Neural cell (in vitro differentiated cells): Measurements from ENCODE around the gene HOXA3. TPM values are rescaled to one million over a fixed set of nuclear protein-coding genes. Genes with fewer than 3 reads are reported as not detected.

Experiments
- H2AFZ ChIP-seq: fragments of 200-600, 300-800 bp; sonication (generic), shearing (Covaris generic); 2 replicates; pipeline ENCODE4 v1.6.0; 2014; ENCODE audit warnings: low read depth, mild to moderate bottlenecking, antibody characterized with exemption, low read length, moderate library complexity
- H3F3A ChIP-seq: fragments of 200-600 bp; shearing (Covaris generic); 2 replicates; pipeline ENCODE4 v1.6.1; 2016; ENCODE audit warnings: mild to moderate bottlenecking, moderate library complexity, mixed read lengths, antibody characterized with exemption, low read length; ENCODE audit not compliant: insufficient read depth, poor library complexity, severe bottlenecking
- H3K27ac ChIP-seq: fragments of 200-600, 300-800 bp; sonication (generic), shearing (Covaris generic); 2 replicates; pipeline ENCODE4 v1.5.1; 2014; ENCODE audit warnings: mild to moderate bottlenecking, low read length, moderate library complexity
- H3K27me3 ChIP-seq: fragments of 300-800, 200-600 bp; sonication (generic), shearing (Covaris generic); 2 replicates; pipeline ENCODE4 v1.6.0; 2014; ENCODE audit warnings: mild to moderate bottlenecking, low read depth, low read length, moderate library complexity; ENCODE audit not compliant: insufficient read depth
- H3K36me3 ChIP-seq: fragments of 300-800, 200-600 bp; sonication (generic), shearing (Covaris generic); 2 replicates; pipeline ENCODE4 v1.5.1; 2014; ENCODE audit warnings: mild to moderate bottlenecking, antibody characterized with exemption, low read length, moderate library complexity; ENCODE audit not compliant: insufficient read depth
- H3K4me2 ChIP-seq: fragments of 300-800, 200-600 bp; sonication (generic), shearing (Covaris generic); 2 replicates; pipeline ENCODE4 v1.6.0; 2014; ENCODE audit warnings: mild to moderate bottlenecking, low read length
- H3K4me3 ChIP-seq: fragments of 300-800, 200-600 bp; sonication (generic), shearing (Covaris generic); 2 replicates; pipeline ENCODE4 v1.5.1; 2014; ENCODE audit warnings: mild to moderate bottlenecking, low read length, moderate library complexity
- H3K79me2 ChIP-seq: fragments of 200-600 bp; shearing (Covaris generic); replicated peaks from 2 replicates; pipeline ENCODE4 v1.6.0; 2014; ENCODE audit warnings: mild to moderate bottlenecking, low read length, moderate library complexity; ENCODE audit not compliant: insufficient read depth
- H3K9ac ChIP-seq: fragments of 300-800, 200-600 bp; sonication (generic), shearing (Covaris generic); 2 replicates; pipeline ENCODE4 v1.6.1; 2016; ENCODE audit warnings: mild to moderate bottlenecking, low read length, mixed read lengths
- H3K9me2 ChIP-seq: fragments of 200-600 bp; shearing (Covaris generic); 2 replicates; pipeline ENCODE4 v1.6.1; 2016; ENCODE audit warnings: mild to moderate bottlenecking, low read length, mixed read lengths; ENCODE audit not compliant: insufficient read depth
- H3K9me3 ChIP-seq: fragments of 200-600, 300-800 bp; sonication (generic), shearing (Covaris generic); 2 replicates; pipeline ENCODE4 v1.6.1; 2016; ENCODE audit warnings: mild to moderate bottlenecking, mixed run types, low read length, moderate library complexity, mixed read lengths
- H4K20me1 ChIP-seq: fragments of 200-600 bp; shearing (Covaris generic); 2 replicates; pipeline ENCODE4 v1.6.1; 2016; ENCODE audit warnings: mild to moderate bottlenecking, mixed run types; ENCODE audit not compliant: insufficient read depth
- EP300 ChIP-seq: fragments of 450-650 bp; conservative IDR thresholded peaks from 2 replicates; pipeline ENCODE4 v1.6.1; 2014; ENCODE audit warnings: antibody characterized with exemption, mild to moderate bottlenecking, moderate library complexity; ENCODE audit not compliant: poor library complexity, severe bottlenecking
- EZH2 ChIP-seq: fragments of 200-600, 300-800 bp; shearing (Covaris generic), sonication (generic); IDR thresholded peaks from 2 replicates; pipeline ENCODE4 v1.6.1; 2014; ENCODE audit warnings: antibody characterized with exemption, low read length, borderline replicate concordance, mild to moderate bottlenecking; ENCODE audit not compliant: insufficient read depth, poor library complexity, severe bottlenecking
- MXI1 ChIP-seq: fragments of 450-650 bp; conservative IDR thresholded peaks from 2 replicates; pipeline ENCODE4 v1.6.1; 2014; ENCODE audit warnings: antibody characterized with exemption, mild to moderate bottlenecking; ENCODE audit not compliant: poor library complexity, severe bottlenecking
- RAD21 ChIP-seq: fragments of 450-650 bp; conservative IDR thresholded peaks from 2 replicates; pipeline ENCODE4 v1.6.1; 2014; ENCODE audit warnings: antibody characterized with exemption, mild to moderate bottlenecking, moderate library complexity
- SMC3 ChIP-seq: fragments of 450-650 bp; conservative IDR thresholded peaks from 2 replicates; pipeline ENCODE4 v1.6.1; 2014; ENCODE audit warnings: antibody characterized with exemption, mild to moderate bottlenecking, moderate library complexity; ENCODE audit not compliant: poor library complexity
- TAF1 ChIP-seq: IDR thresholded peaks from 2 replicates; pipeline ENCODE4 v1.6.1; 2012; ENCODE audit warnings: low read depth
- polyA plus RNA-seq: library from polyadenylated mRNA; depleted of rRNA; stranded (reverse); fragments of >200 nt; gene quantifications from 2 replicates; pipeline ENCODE4 v1.2.3, GENCODE V29; 2014

Gene HOXA3
- polyA plus RNA-seq, 1 donor from 2014 or later, result not detected

DNA sequence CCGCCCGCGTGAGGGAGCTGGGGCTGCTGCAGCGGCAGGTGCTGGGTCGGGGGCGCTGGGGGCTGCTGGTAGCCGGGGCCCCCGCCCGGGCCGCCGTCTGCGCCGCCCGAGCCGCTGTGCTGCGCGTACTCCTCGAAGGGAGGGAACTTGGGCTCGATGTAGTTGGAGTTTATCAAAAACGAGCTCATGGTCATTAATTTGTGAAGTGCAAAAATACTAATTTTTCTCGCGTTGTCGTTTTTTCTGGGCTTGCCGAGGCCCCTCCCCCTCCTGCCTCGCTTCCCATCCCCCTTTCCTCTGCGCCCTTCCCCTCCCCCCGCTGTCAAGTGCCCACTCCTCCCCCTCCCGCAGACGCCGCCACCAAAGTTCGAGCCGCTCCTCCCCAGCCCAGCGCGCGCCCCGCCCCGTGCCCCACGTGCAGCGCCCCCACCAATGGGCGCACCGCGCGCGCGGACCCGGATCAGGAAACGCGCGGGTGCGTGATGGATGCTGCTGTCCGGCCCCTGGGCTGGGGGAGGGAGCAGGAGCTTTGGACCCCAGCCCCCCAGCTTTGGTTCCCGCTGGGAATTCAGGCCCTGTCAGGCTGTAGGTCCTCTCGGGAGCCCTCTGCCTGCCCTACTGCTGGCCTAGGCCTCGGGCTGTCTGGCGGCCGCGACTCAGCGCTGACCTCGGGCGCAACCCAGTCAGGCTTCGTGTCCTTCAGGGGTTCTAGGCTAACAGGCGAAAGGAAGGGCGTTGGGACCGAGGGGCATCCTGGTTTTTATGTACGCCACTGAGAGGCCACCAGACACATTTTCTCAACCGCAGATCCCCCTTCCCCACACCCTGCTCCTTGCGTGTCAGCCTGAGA, 21.6 kb downstream of the HOXA3 start, which contains the start of gene HOXA4:
Gene HOXA4, minus strand, starts transcription at position 218 of the 850 bp plus-strand sequence. Its CDS starts 24 bp downstream, at position 194.
- H3K27me3 ChIP-seq, result peaks cover 98% of the 10 kb centered on the region
- H3K9me3 ChIP-seq, result peaks cover 16% of the 10 kb centered on the region
- no peak for TF ChIP-seq RAD21
- TF ChIP-seq TAF1, result no peak
- TF ChIP-seq EP300, result no peak
- peak; percentile 45 for TF ChIP-seq EZH2
- H3F3A ChIP-seq, result no peaks in the 10 kb centered on the region
- H4K20me1 ChIP-seq, result no peaks in the 10 kb centered on the region
- H3K4me2 ChIP-seq, result no peak within 1 kb of the TSS
- H3K36me3 ChIP-seq, result no peaks in the 10 kb centered on the region
- no peak within 1 kb of the TSS for H3K27ac ChIP-seq
- no peak within 1 kb of the TSS for H3K9ac ChIP-seq
- no peaks in the 10 kb centered on the region for H3K79me2 ChIP-seq
- peak within 1 kb of the TSS; percentile 62 for H3K4me3 ChIP-seq
- no peak within 1 kb of the TSS for H2AFZ ChIP-seq
- H3K9me2 ChIP-seq, result no peaks in the 10 kb centered on the region

DNA sequence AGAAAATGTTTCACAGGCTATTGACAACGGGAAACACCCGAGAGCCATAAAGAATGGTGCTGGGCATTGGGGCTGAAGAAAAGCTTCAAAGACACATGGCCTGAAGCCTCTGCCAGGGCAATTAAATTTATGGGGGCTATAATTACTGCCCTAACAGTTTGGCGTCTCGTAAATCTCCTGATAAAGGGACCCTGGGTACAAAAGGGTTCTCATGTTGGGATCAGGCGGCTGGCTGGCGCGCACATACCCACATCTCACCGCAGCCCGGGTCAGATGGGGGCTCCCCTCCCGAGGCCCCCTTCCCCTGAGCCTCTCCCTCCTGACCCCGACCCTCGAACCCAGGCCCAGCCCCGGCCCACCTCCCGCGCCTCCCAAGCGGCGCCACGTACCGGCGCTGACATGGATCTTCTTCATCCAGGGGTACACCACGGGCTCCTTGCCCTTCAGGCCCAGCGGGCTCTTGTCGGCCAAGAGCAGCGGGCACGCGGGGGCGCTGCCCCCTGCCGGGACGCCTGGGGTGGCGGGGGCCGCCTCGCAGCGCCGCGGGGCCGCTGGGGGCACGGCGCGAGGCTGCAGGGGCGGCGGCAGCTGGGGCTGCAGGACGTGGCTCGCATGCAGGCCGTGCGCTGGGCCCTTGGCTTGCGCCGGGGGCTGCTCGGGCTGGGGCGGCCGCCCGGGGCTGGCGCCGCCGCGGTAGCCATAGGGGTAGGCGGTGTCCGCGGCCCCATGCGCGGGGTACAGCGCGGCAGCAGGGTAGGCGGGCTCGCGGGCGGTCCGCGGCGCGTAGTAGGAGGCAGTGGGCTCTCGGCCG, 22.4 kb downstream of the HOXA3 start:
- peaks cover 98% of the 10 kb centered on the region for H3K27me3 ChIP-seq
- no peak overlapping the region for H2AFZ ChIP-seq
- no peak overlapping the region for H3K9ac ChIP-seq
- H3K27ac ChIP-seq, result no peak overlapping the region
- no peaks in the 10 kb centered on the region for H4K20me1 ChIP-seq
- H3F3A ChIP-seq, result no peaks in the 10 kb centered on the region
- H3K9me3 ChIP-seq, result peaks cover 16% of the 10 kb centered on the region
- TF ChIP-seq EZH2, result no peak
- TF ChIP-seq EP300, result no peak
- TF ChIP-seq SMC3, result no peak
- H3K79me2 ChIP-seq, result no peaks in the 10 kb centered on the region
- no peak overlapping the region for H3K4me2 ChIP-seq
- H3K9me2 ChIP-seq, result no peaks in the 10 kb centered on the region
- no peaks in the 10 kb centered on the region for H3K36me3 ChIP-seq
- H3K4me3 ChIP-seq, result no peak overlapping the region

DNA sequence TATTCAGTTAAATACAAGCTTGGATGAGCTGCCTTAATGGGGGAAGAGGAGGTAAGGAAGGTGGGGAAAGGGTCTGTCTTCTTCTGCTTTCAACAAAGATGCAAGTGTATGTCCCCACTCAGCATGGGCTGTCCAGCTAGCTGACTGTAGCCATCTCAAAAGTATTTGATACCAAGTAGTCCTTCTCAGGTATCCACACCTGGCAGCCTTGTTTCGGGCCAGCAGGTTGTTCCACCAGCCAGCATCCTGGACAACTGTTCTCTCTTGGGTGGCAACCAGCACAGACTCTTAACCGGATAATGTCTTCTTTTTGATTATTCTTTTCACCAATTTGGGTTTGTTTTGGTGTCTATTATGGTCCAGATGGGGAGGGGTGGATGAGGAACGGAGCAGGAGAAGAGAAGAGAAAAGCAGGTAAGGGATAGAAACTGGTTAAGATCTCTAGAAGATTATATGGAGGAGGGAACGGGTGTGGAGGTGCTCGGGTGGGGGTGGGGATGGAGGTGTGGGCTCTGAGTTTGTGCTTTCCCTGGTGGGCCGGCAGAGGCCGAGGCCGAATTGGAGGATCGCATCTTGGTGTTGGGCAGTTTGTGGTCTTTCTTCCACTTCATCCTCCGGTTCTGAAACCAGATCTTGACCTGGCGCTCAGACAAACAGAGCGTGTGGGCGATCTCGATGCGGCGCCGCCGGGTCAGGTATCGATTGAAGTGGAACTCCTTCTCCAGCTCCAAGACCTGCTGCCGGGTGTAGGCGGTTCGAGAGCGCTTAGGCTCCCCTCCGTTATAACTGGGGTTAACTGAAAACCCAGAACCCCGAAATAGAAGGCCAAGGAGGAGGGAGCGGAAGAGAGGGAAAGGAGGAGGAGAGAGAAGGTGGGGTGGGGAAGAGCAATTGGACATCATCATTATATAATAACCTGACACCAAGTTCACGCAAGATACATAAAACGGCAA, 23.3 kb downstream of the HOXA3 start:
- H3K79me2 ChIP-seq, result no peaks in the 10 kb centered on the region
- no peaks in the 10 kb centered on the region for H4K20me1 ChIP-seq
- no peaks in the 10 kb centered on the region for H3K36me3 ChIP-seq
- no peak overlapping the region for H3K4me3 ChIP-seq
- H3K4me2 ChIP-seq, result no peak overlapping the region
- peaks cover 98% of the 10 kb centered on the region for H3K27me3 ChIP-seq
- H3F3A ChIP-seq, result no peaks in the 10 kb centered on the region
- no peak for TF ChIP-seq MXI1
- no peak overlapping the region for H3K9ac ChIP-seq
- H2AFZ ChIP-seq, result no peak overlapping the region
- no peak overlapping the region for H3K27ac ChIP-seq
- H3K9me2 ChIP-seq, result no peaks in the 10 kb centered on the region
- H3K9me3 ChIP-seq, result peaks cover 20% of the 10 kb centered on the region
